CD8-positive, alpha-beta memory T cell (primary cell): ENCODE data around the gene SYCN. TPM values are rescaled to one million over a fixed set of nuclear protein-coding genes. Genes with fewer than 3 reads are reported as not detected.
A peak's percentile ranks its signal among the peaks of the same experiment; 100 is the strongest.

Experiments
- CTCF ChIA-PET: fragments of 350-600 bp; sonication (Branson Sonifier 250); formaldehyde crosslinking; loops from one replicate; lab custom pipeline; 2021; ENCODE audit warnings: antibody characterized with exemption; lab: Charles Lee
- POLR2A ChIA-PET: fragments of 350-600 bp; sonication (Branson Sonifier 250); formaldehyde crosslinking; loops from one replicate; lab custom pipeline; 2021; ENCODE audit warnings: antibody characterized with exemption; lab: Charles Lee
- DNase-seq, 5 donors: peaks; one replicate each; pipeline versions ENCODE4 v3.0.0 to v3.0.0-alpha.2; 2020 to 2022; ENCODE audit warnings: mixed read lengths in 1 of 5
- H3K27ac ChIP-seq: one replicate; pipeline ENCODE4 v1.7.0; 2013; ENCODE audit warnings: low read depth, mild to moderate bottlenecking, low read length, moderate library complexity
- H3K27me3 ChIP-seq: 2 replicates; pipeline ENCODE4 v1.7.0; 2013; ENCODE audit warnings: low read length, mild to moderate bottlenecking; ENCODE audit not compliant: insufficient read depth, poor library complexity, severe bottlenecking
- H3K36me3 ChIP-seq: 2 replicates; pipeline ENCODE4 v1.7.0; 2013; ENCODE audit warnings: mild to moderate bottlenecking, low read length, moderate library complexity; ENCODE audit not compliant: insufficient read depth
- H3K4me1 ChIP-seq: 2 replicates; pipeline ENCODE4 v1.7.0; 2013; ENCODE audit warnings: mild to moderate bottlenecking, low read length, moderate library complexity; ENCODE audit not compliant: insufficient read depth
- H3K4me3 ChIP-seq: 2 replicates; pipeline ENCODE4 v1.7.0; 2013; ENCODE audit warnings: mild to moderate bottlenecking, low read length
- H3K9me3 ChIP-seq: 2 replicates; pipeline ENCODE4 v1.7.0; 2013; ENCODE audit warnings: mild to moderate bottlenecking, low read length
- H3K27ac Mint-ChIP-seq, 8 donors: one replicate each; pipeline ENCODE4 v1.8.0; 2020 to 2021; ENCODE audit warnings: mixed read lengths in 8 of 8, mild to moderate bottlenecking in 6 of 8, inconsistent platforms in 3 of 8, moderate library complexity in 3 of 8
- H3K27me3 Mint-ChIP-seq, 2 donors: one replicate each; pipeline ENCODE4 v1.8.0; 2020 to 2021; ENCODE audit warnings: mixed read lengths in 2 of 2, mild to moderate bottlenecking in 1 of 2, moderate library complexity in 1 of 2
- H3K36me3 Mint-ChIP-seq, 3 donors: one replicate each; pipeline ENCODE4 v1.8.0; 2020 to 2021; ENCODE audit warnings: mixed read lengths in 3 of 3, inconsistent platforms in 1 of 3, mild to moderate bottlenecking in 1 of 3
- H3K4me1 Mint-ChIP-seq, 3 donors: one replicate each; pipeline ENCODE4 v1.8.0; 2020 to 2021; ENCODE audit warnings: mixed read lengths in 3 of 3, inconsistent platforms in 1 of 3, mild to moderate bottlenecking in 1 of 3
- H3K4me3 Mint-ChIP-seq, 7 donors: one replicate each; pipeline ENCODE4 v1.8.0; 2020 to 2021; ENCODE audit warnings: mixed read lengths in 7 of 7, mild to moderate bottlenecking in 6 of 7, moderate library complexity in 4 of 7, inconsistent platforms in 2 of 7
- H3K9me3 Mint-ChIP-seq, 5 donors: one replicate each; pipeline ENCODE4 v1.8.0; 2020 to 2022; ENCODE audit warnings: mixed read lengths in 5 of 5, mild to moderate bottlenecking in 3 of 5, moderate library complexity in 2 of 5, inconsistent platforms in 1 of 5
- polyA plus RNA-seq: library from polyadenylated mRNA; unstranded; fragments of 300-500 nt; fragmentation: Illumina TruSeq; gene quantifications from one replicate; pipeline ENCODE4 v1.2.3, GENCODE V29; 2021
- total RNA-seq, 2 experiments: library from RNA; stranded (reverse); gene quantifications; one replicate each; pipeline ENCODE4 v1.2.3, GENCODE V29; 2021

The SYCN gene
- total and polyA plus RNA-seq, 3 experiments from 2014 or later = not detected

DNA sequence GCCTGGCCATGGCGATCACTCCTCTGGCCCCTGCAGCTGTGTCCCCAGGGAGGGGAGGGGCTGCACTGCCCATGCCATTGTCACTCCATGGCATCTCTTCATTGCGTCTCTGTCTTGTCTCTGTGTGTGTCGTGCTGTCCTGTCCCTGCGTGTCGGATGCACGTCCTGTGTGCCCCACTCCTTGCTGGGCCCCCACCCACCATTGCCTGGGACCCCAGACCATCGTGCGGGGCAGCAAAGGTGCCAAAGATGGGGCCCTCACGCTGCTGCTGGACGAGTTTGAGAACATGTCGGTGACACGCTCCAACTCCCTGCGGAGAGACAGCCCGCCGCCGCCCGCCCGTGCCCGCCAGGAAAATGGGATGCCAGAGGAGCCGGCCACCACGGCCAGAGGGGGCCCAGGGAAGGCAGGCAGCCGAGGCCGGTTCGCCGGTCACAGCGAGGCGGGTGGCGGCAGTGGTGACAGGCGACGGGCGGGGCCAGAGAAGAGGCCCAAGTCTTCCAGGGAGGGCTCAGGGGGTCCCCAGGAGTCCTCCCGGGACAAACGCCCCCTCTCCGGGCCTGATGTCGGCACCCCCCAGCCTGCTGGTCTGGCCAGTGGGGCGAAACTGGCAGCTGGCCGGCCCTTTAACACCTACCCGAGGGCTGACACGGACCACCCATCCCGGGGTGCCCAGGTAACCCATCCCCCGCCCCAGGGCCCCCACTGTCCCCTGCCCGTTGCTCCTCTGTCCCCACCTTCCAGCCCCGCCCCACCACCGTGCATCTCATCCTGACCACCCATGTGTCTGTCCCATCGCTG, 31.2 kb downstream of the SYCN start:
- Histone ChIP-seq H3K4me1 (no peaks in the 10 kb centered on the region), H3K36me3 (no peaks in the 10 kb centered on the region), H3K9me3 (no peaks in the 10 kb centered on the region), H3K27me3 (no peaks in the 10 kb centered on the region), H3K27ac (no peak overlapping the region), H3K4me3 (no peak overlapping the region)
- no peaks in the 10 kb centered on the region for H3K4me1 Mint-ChIP-seq
- no peak overlapping the region for H3K4me3 Mint-ChIP-seq
- peaks cover 0 to 64% (median 4%) of the 10 kb centered on the region in 3 donors for H3K36me3 Mint-ChIP-seq
- H3K9me3 Mint-ChIP-seq = no peaks in the 10 kb centered on the region
- no peaks in the 10 kb centered on the region for H3K27me3 Mint-ChIP-seq
- POLR2A ChIA-PET = no interaction called here
- peak overlapping the region in 2 of 8 donors; percentile 32 to 91 for H3K27ac Mint-ChIP-seq
- CTCF ChIA-PET = no interaction called here
- no peak for DNase-seq

DNA sequence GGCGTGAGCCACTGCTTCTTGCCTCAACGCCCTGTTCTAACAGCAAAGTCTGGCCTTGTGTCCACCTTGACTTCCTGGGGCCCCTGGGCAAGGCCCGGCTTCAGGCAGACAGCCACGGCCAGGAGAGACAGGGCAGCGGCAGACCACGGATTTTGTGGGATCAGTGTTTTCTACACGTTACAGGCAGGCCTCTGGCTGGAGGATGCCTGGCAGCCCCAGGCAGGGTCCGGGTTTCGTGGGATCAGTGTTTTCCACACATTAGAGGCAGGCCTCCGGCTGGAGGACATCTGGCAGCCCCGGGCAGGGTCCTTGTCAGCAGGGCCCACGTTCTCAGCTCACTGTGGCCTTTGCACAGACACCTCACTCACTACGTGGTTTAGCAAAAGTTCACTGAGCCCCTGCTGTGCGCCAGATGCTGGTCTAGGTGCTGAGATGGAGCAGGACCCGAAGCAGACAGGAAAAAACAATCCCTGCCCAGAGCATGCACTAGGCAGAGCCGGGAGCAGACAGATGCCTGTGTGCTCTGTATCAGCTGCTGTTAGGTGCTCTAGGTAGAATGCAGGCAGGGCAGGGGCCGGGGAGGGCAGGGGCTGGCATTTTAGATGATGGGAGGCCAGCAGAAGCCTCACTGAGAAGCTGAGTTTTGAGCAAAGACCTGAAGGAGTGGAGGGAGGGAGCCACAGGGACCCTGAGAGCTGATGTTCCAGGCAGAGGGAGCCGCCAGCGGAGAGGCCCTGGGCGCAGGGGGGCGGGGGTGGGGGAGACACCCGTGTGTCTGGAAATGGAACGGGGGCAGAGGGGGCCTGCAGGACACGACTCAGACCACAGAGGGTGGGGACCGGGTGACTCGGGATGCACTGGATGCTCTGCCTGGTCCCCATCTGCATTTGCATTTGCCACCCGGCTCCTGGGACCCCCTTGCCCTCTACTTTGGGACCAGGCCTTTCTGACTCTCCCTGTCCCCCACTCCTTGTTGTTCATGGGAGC, 32.3 kb downstream of the SYCN start:
- CTCF ChIA-PET = interaction anchor here (0.6 kb wide), 1 partner anchor 200 kb away, joined by 3 read pairs; no protein-coding TSS in a partner anchor
- POLR2A ChIA-PET = no interaction called here
- H3K27ac Mint-ChIP-seq = peak overlapping the region in 1 of 8 donors; percentile 50

DNA sequence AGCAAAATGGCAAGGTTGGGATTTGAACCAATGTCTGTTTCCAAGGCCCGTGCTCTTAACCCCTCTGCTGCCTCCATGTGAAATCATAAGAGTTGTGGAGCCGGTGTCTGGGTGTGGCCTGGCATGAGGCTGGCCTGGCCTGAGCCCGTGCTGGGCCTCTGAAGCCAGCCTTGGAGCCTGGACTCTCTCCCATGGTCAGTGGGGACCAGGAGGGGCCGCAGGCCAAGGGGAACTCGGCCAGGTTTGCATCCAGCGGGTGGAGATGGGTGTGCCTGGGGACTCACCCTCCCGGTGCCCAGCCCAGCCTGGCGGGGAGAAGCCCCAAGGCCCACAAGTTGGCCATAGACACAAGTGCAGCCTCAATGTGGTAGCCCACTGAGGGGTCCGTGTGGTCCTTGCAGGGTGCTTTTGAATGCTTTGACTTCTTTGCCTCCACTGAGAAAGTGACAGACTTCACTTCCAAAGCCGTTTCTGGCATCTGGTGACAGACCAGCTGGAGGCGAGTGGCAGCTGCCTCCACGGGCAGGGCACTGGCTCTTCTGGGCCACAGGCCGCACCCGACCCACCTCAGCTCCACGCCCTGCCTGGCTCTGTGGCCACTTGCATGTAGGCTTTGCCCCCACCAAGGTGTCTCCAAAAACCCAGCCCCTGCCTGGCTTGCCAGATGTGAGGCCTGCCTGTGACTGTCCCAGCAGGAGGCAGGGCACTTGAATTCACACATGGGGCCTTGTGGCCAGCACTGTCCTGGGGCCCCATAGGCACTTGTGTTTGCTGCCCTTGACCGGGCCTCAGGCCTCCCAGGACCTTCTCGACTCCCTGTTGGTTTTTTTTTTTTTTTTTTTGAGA, 33.5 kb downstream of the SYCN start:
- H3K36me3 Mint-ChIP-seq = peaks cover 0 to 46% (median 2%) of the 10 kb centered on the region in 3 donors
- no peaks in the 10 kb centered on the region for H3K27me3 Mint-ChIP-seq
- CTCF ChIA-PET = no interaction called here
- no peaks in the 10 kb centered on the region for H3K27me3 ChIP-seq
- H3K4me3 Mint-ChIP-seq = no peak overlapping the region
- POLR2A ChIA-PET = no interaction called here
- no peak for DNase-seq
- no peak overlapping the region for H3K27ac Mint-ChIP-seq
- no peak overlapping the region for H3K27ac ChIP-seq
- no peak overlapping the region for H3K4me3 ChIP-seq
- no peaks in the 10 kb centered on the region for H3K36me3 ChIP-seq
- H3K4me1 Mint-ChIP-seq = no peaks in the 10 kb centered on the region
- H3K9me3 Mint-ChIP-seq = no peaks in the 10 kb centered on the region
- no peaks in the 10 kb centered on the region for H3K9me3 ChIP-seq
- H3K4me1 ChIP-seq = no peaks in the 10 kb centered on the region

More for the DNA sequence above, 32.3 kb downstream of the SYCN start:
- Histone ChIP-seq H3K4me3 (no peak overlapping the region), H3K27me3 (no peaks in the 10 kb centered on the region), H3K9me3 (no peaks in the 10 kb centered on the region), H3K36me3 (no peaks in the 10 kb centered on the region), H3K27ac (no peak overlapping the region), H3K4me1 (no peaks in the 10 kb centered on the region)
- H3K36me3 Mint-ChIP-seq = peaks cover 0 to 55% (median 4%) of the 10 kb centered on the region in 3 donors
- H3K4me3 Mint-ChIP-seq = no peak overlapping the region
- no peaks in the 10 kb centered on the region for H3K27me3 Mint-ChIP-seq
- no peaks in the 10 kb centered on the region for H3K9me3 Mint-ChIP-seq
- no peak for DNase-seq
- H3K4me1 Mint-ChIP-seq = no peaks in the 10 kb centered on the region

GRCh38 chr19:39169143-39169810, 34.8 kb downstream of the SYCN start:
- no peaks in the 10 kb centered on the region for H3K27me3 Mint-ChIP-seq
- H3K36me3 Mint-ChIP-seq = peaks cover 0 to 39% (median 2%) of the 10 kb centered on the region in 3 donors
- H3K9me3 Mint-ChIP-seq = no peaks in the 10 kb centered on the region
- Histone ChIP-seq H3K4me1 (no peaks in the 10 kb centered on the region), H3K4me3 (no peak overlapping the region), H3K27me3 (no peaks in the 10 kb centered on the region), H3K27ac (no peak overlapping the region), H3K36me3 (no peaks in the 10 kb centered on the region), H3K9me3 (no peaks in the 10 kb centered on the region)
- no peak for DNase-seq
- H3K27ac Mint-ChIP-seq = peak overlapping the region in 1 of 8 donors; percentile 14
- ChIA-PET CTCF (no interaction called here), POLR2A (no interaction called here)
- no peaks in the 10 kb centered on the region for H3K4me1 Mint-ChIP-seq
- no peak overlapping the region for H3K4me3 Mint-ChIP-seq

GRCh38 chr19:39168258-39169142, 35.6 kb downstream of the SYCN start:
- CTCF ChIA-PET = no interaction called here
- no peaks in the 10 kb centered on the region for H3K9me3 Mint-ChIP-seq
- no peak overlapping the region for H3K4me3 Mint-ChIP-seq
- H3K36me3 Mint-ChIP-seq = peaks cover 0 to 36% (median 2%) of the 10 kb centered on the region in 3 donors
- DNase-seq = no peak
- H3K27ac Mint-ChIP-seq = peak overlapping the region in 2 of 8 donors; percentile 9 to 14
- Histone ChIP-seq H3K27me3 (no peaks in the 10 kb centered on the region), H3K4me3 (no peak overlapping the region), H3K36me3 (no peaks in the 10 kb centered on the region), H3K4me1 (no peaks in the 10 kb centered on the region), H3K27ac (no peak overlapping the region), H3K9me3 (no peaks in the 10 kb centered on the region)
- H3K27me3 Mint-ChIP-seq = no peaks in the 10 kb centered on the region
- no peaks in the 10 kb centered on the region for H3K4me1 Mint-ChIP-seq
- POLR2A ChIA-PET = no interaction called here

DNA sequence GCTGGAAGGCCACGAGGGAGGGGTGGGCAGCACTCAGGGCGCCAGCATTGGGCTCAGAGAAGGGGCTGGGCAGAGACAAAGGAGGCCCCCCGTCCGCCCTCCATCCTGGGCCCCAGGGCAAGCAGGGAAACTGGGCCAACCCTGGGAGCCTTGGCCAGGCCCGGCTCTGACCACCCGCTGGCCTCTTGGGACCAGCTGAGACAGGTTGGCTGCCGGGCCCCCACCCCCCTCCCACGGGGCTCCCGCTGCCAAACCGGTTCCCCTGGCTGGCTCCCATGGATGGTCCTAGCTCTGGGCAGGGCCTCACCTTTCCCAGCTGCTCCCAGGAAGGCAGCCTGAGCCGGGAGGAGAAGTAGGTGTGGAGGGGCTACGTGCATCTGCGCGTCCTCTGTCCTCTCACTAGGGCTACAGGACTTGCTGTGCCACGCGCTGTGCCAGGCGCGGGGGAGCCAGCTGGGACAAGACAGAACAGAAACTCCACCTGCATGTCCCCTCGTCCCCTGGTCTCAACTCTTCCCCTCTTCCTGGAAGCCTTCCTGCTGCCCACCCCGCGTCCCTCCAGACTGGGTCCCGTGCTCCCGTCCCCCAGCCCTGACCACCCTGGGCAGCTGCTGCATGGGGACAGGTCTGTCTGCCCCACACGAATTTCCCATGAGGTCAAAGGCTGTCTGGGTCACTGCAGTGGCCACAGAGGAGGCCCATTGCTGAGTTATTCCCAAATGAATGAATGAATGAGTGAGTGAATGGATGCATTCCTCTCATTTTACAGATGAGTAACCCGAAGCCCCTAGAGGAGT, 36.4 kb downstream of the SYCN start:
- Mint-ChIP-seq H3K36me3 (peaks cover 0 to 32% (median 2%) of the 10 kb centered on the region in 3 donors), H3K27ac (peak overlapping the region in 1 of 8 donors; percentile 9), H3K4me3 (no peak overlapping the region), H3K9me3 (no peaks in the 10 kb centered on the region), H3K27me3 (no peaks in the 10 kb centered on the region), H3K4me1 (peaks cover 1 to 3% (median 1%) of the 10 kb centered on the region in 3 donors)
- Histone ChIP-seq H3K9me3 (no peaks in the 10 kb centered on the region), H3K4me3 (no peak overlapping the region), H3K27me3 (no peaks in the 10 kb centered on the region), H3K27ac (no peak overlapping the region), H3K36me3 (no peaks in the 10 kb centered on the region), H3K4me1 (no peaks in the 10 kb centered on the region)
- no peak for DNase-seq
- CTCF ChIA-PET = no interaction called here
- POLR2A ChIA-PET = no interaction called here
